Loucy (cell line): ENCODE data around the gene ABCB7.

Experiments used
- CTCF ChIP-seq: fragments of 200-600 bp; sonication (generic); conservative IDR thresholded peaks from 2 replicates; pipeline ENCODE4 v1.5.1; 2014; ENCODE audit warnings: mild to moderate bottlenecking, antibody characterized with exemption, low read length
- EZH2phosphoT487 ChIP-seq: fragments of 200-600 bp; IDR thresholded peaks from 2 replicates; pipeline ENCODE4 v1.6.1; 2018; ENCODE audit warnings: antibody characterized with exemption, mild to moderate bottlenecking, moderate library complexity, borderline replicate concordance

DNA sequence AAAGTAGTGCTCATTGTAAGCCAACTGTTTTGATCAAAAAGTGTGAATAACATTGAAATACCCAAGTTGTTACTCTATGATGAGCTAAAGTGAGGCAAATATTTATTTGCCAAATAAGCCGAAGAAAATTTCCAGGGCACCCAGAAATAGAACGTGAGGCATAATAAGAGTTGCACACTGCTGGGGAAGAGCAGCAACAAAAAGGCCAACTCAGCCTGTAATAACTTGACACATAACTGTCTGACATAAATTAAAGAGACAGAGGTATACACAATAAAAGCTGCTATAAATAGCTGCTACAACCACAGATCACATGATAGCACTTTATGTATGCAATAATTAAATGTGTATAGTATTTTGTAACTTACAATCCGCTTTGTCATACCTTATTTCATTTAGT is 2.0 kb upstream of the ABCB7 start:
- TF ChIP-seq CTCF: no peak
- no peak for TF ChIP-seq EZH2phosphoT487
